Fibroblast of lung (primary cell): Measurements from ENCODE around the gene OTC. TPM values are rescaled to one million over a fixed set of nuclear protein-coding genes. Genes with fewer than 3 reads are reported as not detected.

Source experiments
- DNase-seq, 2 donors: peaks; one replicate each; pipeline versions ENCODE4 v3.0.0 to v3.0.0-alpha.2; 2010; ENCODE audit warnings: low read depth in 2 of 2
- H2AFZ ChIP-seq: 2 replicates; pipeline ENCODE4 v1.5.1; 2012; ENCODE audit warnings: low read length, control low read depth, inconsistent platforms
- H3K27ac ChIP-seq: 2 replicates; pipeline ENCODE4 v1.5.1; 2011; ENCODE audit warnings: low read length, control low read depth; ENCODE audit not compliant: insufficient read depth
- H3K27me3 ChIP-seq: 2 replicates; pipeline ENCODE4 v1.5.1; 2011; ENCODE audit warnings: mild to moderate bottlenecking, low read length; ENCODE audit not compliant: control insufficient read depth, insufficient read depth
- H3K36me3 ChIP-seq: 2 replicates; pipeline ENCODE4 v1.5.1; 2011; ENCODE audit warnings: low read length; ENCODE audit not compliant: control insufficient read depth, insufficient read depth
- H3K4me1 ChIP-seq: 2 replicates; pipeline ENCODE4 v1.5.1; 2011; ENCODE audit warnings: low read length; ENCODE audit not compliant: control insufficient read depth, insufficient read depth; ENCODE audit errors: extremely low read depth
- H3K4me2 ChIP-seq: 2 replicates; pipeline ENCODE4 v1.5.1; 2011; ENCODE audit warnings: low read length, control low read depth; ENCODE audit not compliant: insufficient read depth; ENCODE audit errors: extremely low read depth
- H3K4me3 ChIP-seq, 4 experiments: fragments of 200-600 bp in 1 of 4; sonication (generic) in 1 of 4; replicated peaks in 1 of 4; 2 replicates each; pipeline ENCODE4 v1.5.1; 2011 to 2016; ENCODE audit warnings: low read length in 4 of 4, low read depth in 3 of 4, mild to moderate bottlenecking in 3 of 4, control low read depth in 2 of 4, inconsistent platforms in 1 of 4, mixed read lengths in 1 of 4; ENCODE audit not compliant: insufficient read depth in 1 of 4; ENCODE audit errors: control extremely low read depth in 1 of 4
- H3K79me2 ChIP-seq: 2 replicates; pipeline ENCODE4 v1.5.1; 2012; ENCODE audit warnings: mild to moderate bottlenecking, low read length, inconsistent platforms; ENCODE audit not compliant: control insufficient read depth, insufficient read depth
- H3K9ac ChIP-seq: 2 replicates; pipeline ENCODE4 v1.5.1; 2011; ENCODE audit warnings: mild to moderate bottlenecking, low read length, control low read depth; ENCODE audit not compliant: insufficient read depth
- H3K9me3 ChIP-seq: 2 replicates; pipeline ENCODE4 v1.5.1; 2012; ENCODE audit warnings: low read depth, low read length; ENCODE audit not compliant: control insufficient read depth, insufficient read depth
- H4K20me1 ChIP-seq: 2 replicates; pipeline ENCODE4 v1.5.1; 2011; ENCODE audit warnings: low read length; ENCODE audit not compliant: control insufficient read depth, insufficient read depth; ENCODE audit errors: extremely low read depth
- CTCF ChIP-seq, 2 donors: IDR thresholded peaks in 1 of 2; conservative IDR thresholded peaks in 1 of 2; 1 replicate in 1 of 2; 2 replicates in 1 of 2; pipeline ENCODE4 v1.5.1; 2011 to 2012; ENCODE audit warnings: low read length in 2 of 2, control low read depth in 1 of 2, inconsistent platforms in 1 of 2, low read depth in 1 of 2, mild to moderate bottlenecking in 1 of 2
- EZH2 ChIP-seq: IDR thresholded peaks from 2 replicates; pipeline ENCODE4 v1.5.1; 2012; ENCODE audit warnings: low read length, control low read depth, mild to moderate bottlenecking; ENCODE audit errors: missing control alignments
- polyA plus RNA-seq, 2 donors: library from polyadenylated mRNA; depleted of rRNA in 1 of 2; stranded (reverse) in 1 of 2; unstranded in 1 of 2; fragments of >200 nt; gene quantifications; 2 replicates each; pipeline ENCODE4 v1.2.1, GENCODE V29; 2011 to 2012; ENCODE audit warnings: missing spikeins in 1 of 2
- total RNA-seq: library from RNA; depleted of rRNA; stranded (reverse); fragments of >200 nt; gene quantifications from 2 replicates; pipeline ENCODE4 v1.2.1, GENCODE V29; 2014

Gene OTC
- total and polyA plus RNA-seq, 2 donors (not counting 1 experiment from before 2014, with no cell fraction given) = not detected

- TF ChIP-seq EZH2 (no peak), CTCF (conservative IDR thresholded peaks at IDR 0.05 in 1 of 2, IDR thresholded peaks at IDR 0.05 in 1 of 2; ENCODE audit: low read depth in 1 of 2, low read length in 2 of 2) (no peak)
- H3K79me2 ChIP-seq = no peaks in the 10 kb centered on the region
- no peak overlapping the region for H2AFZ ChIP-seq
- no peak overlapping the region for H3K27ac ChIP-seq
- no peaks in the 10 kb centered on the region for H3K27me3 ChIP-seq
- no peak for DNase-seq
- H3K4me2 ChIP-seq = no peak overlapping the region
- no peak overlapping the region for H3K9ac ChIP-seq
- no peaks in the 10 kb centered on the region for H3K36me3 ChIP-seq
- no peaks in the 10 kb centered on the region for H3K4me1 ChIP-seq
- H3K4me3 ChIP-seq = no peak overlapping the region
- H3K9me3 ChIP-seq = no peaks in the 10 kb centered on the region
- no peaks in the 10 kb centered on the region for H4K20me1 ChIP-seq
Observed at GRCh38 chrX:38452603-38453002, 100.2 kb downstream of the OTC start.

GRCh38 chrX:38458071-38458470 lies 105.7 kb downstream of the OTC start:
- no peaks in the 10 kb centered on the region for H3K79me2 ChIP-seq
- no peak for DNase-seq
- H3K27me3 ChIP-seq = no peaks in the 10 kb centered on the region
- no peaks in the 10 kb centered on the region for H4K20me1 ChIP-seq
- no peak overlapping the region for H2AFZ ChIP-seq
- H3K36me3 ChIP-seq = no peaks in the 10 kb centered on the region
- no peak overlapping the region for H3K4me2 ChIP-seq
- H3K27ac ChIP-seq = no peak overlapping the region
- H3K4me3 ChIP-seq = no peak overlapping the region
- H3K9ac ChIP-seq = no peak overlapping the region
- no peaks in the 10 kb centered on the region for H3K9me3 ChIP-seq
- no peak for TF ChIP-seq EZH2
- no peak for TF ChIP-seq CTCF (conservative IDR thresholded peaks at IDR 0.05 in 1 of 2, IDR thresholded peaks at IDR 0.05 in 1 of 2; ENCODE audit: low read depth in 1 of 2, low read length in 2 of 2)
- H3K4me1 ChIP-seq = no peaks in the 10 kb centered on the region

GRCh38 chrX:38462257-38462656 lies 109.9 kb downstream of the OTC start:
- DNase-seq = no peak
- H3K27ac ChIP-seq = no peak overlapping the region
- no peaks in the 10 kb centered on the region for H3K9me3 ChIP-seq
- no peaks in the 10 kb centered on the region for H3K4me1 ChIP-seq
- no peak for TF ChIP-seq CTCF (conservative IDR thresholded peaks at IDR 0.05 in 1 of 2, IDR thresholded peaks at IDR 0.05 in 1 of 2; ENCODE audit: low read depth in 1 of 2, low read length in 2 of 2)
- TF ChIP-seq EZH2 = no peak
- no peaks in the 10 kb centered on the region for H3K79me2 ChIP-seq
- no peak overlapping the region for H2AFZ ChIP-seq
- H3K9ac ChIP-seq = no peak overlapping the region
- no peaks in the 10 kb centered on the region for H3K27me3 ChIP-seq
- no peak overlapping the region for H3K4me3 ChIP-seq
- no peaks in the 10 kb centered on the region for H3K36me3 ChIP-seq
- H3K4me2 ChIP-seq = no peak overlapping the region
- no peaks in the 10 kb centered on the region for H4K20me1 ChIP-seq
